Right lobe of liver (tissue), 4 donors: ENCODE results near the gene ATRIP.

Source experiments
- POLR2A ChIP-seq: fragments of 450-650 bp; IDR thresholded peaks from one replicate; pipeline ENCODE4 v1.6.1; 2017; ENCODE audit warnings: antibody characterized with exemption, mild to moderate bottlenecking
- TF ChIP-seq, protein P1 (sequence below), 4 donors: fragments of 200-600 bp in 3 of 4; fragments of 450-650 bp in 1 of 4; IDR thresholded peaks; one replicate each; pipeline versions ENCODE4 v1.5.1 to v1.8.0; 2016 to 2022; ENCODE audit warnings: antibody characterized with exemption in 4 of 4, mild to moderate bottlenecking in 2 of 4
- donor health status: DM: no; HTN: no; CAD: no.
- donor health status: DM: no; HTN: no; CAD: no.
- donor health status: DM: no; HTN: yes; CAD: no.

GRCh38 chr3:48477959-48478520, 31.5 kb downstream of the ATRIP start:
- TF ChIP-seq, protein P1, sequence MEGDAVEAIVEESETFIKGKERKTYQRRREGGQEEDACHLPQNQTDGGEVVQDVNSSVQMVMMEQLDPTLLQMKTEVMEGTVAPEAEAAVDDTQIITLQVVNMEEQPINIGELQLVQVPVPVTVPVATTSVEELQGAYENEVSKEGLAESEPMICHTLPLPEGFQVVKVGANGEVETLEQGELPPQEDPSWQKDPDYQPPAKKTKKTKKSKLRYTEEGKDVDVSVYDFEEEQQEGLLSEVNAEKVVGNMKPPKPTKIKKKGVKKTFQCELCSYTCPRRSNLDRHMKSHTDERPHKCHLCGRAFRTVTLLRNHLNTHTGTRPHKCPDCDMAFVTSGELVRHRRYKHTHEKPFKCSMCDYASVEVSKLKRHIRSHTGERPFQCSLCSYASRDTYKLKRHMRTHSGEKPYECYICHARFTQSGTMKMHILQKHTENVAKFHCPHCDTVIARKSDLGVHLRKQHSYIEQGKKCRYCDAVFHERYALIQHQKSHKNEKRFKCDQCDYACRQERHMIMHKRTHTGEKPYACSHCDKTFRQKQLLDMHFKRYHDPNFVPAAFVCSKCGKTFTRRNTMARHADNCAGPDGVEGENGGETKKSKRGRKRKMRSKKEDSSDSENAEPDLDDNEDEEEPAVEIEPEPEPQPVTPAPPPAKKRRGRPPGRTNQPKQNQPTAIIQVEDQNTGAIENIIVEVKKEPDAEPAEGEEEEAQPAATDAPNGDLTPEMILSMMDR (IDR thresholded peaks at IDR 0.05): no peak
- TF ChIP-seq POLR2A: no peak
